Ishikawa (cell line): ENCODE results near the gene TNIP1.

Experiments
- CEBPB ChIP-seq: IDR thresholded peaks from 2 replicates; pipeline ENCODE4 v1.6.1; 2012
- CREB1 ChIP-seq: IDR thresholded peaks from 2 replicates; pipeline ENCODE4 v1.6.1; 2012; ENCODE audit warnings: low read depth
- EGR1 ChIP-seq: IDR thresholded peaks from 2 replicates; pipeline ENCODE4 v1.6.1; 2012
- EP300 ChIP-seq: IDR thresholded peaks from 2 replicates; pipeline ENCODE4 v1.6.1; 2012; ENCODE audit warnings: borderline replicate concordance
- FOXM1 ChIP-seq: IDR thresholded peaks from 2 replicates; pipeline ENCODE4 v1.6.1; 2012; ENCODE audit warnings: low read depth, borderline replicate concordance
- NFIC ChIP-seq: IDR thresholded peaks from 2 replicates; pipeline ENCODE4 v1.6.1; 2012
- RAD21 ChIP-seq: IDR thresholded peaks from 2 replicates; pipeline ENCODE4 v1.6.1; 2012; ENCODE audit warnings: low read depth
- TAF1 ChIP-seq: IDR thresholded peaks from 2 replicates; pipeline ENCODE4 v1.6.1; 2012; ENCODE audit warnings: low read depth, mild to moderate bottlenecking
- TCF12 ChIP-seq: IDR thresholded peaks from 2 replicates; pipeline ENCODE4 v1.6.1; 2012; ENCODE audit warnings: low read depth
- TEAD4 ChIP-seq: IDR thresholded peaks from 2 replicates; pipeline ENCODE4 v1.6.1; 2012
- YY1 ChIP-seq: IDR thresholded peaks from 2 replicates; pipeline ENCODE4 v1.6.1; 2012; ENCODE audit warnings: low read depth
- ZBTB7A ChIP-seq: IDR thresholded peaks from 2 replicates; pipeline ENCODE4 v1.6.1; 2012; ENCODE audit warnings: low read depth
- TF ChIP-seq, protein P1 (sequence below): IDR thresholded peaks from 2 replicates; pipeline ENCODE4 v1.6.1; 2012
- TF ChIP-seq, protein P2 (sequence below): IDR thresholded peaks from 2 replicates; pipeline ENCODE4 v1.6.1; 2012
- TF ChIP-seq, protein P3 (sequence below): IDR thresholded peaks from 2 replicates; pipeline ENCODE4 v1.6.1; 2012; ENCODE audit warnings: low read depth, mild to moderate bottlenecking

The TNIP1 gene

DNA sequence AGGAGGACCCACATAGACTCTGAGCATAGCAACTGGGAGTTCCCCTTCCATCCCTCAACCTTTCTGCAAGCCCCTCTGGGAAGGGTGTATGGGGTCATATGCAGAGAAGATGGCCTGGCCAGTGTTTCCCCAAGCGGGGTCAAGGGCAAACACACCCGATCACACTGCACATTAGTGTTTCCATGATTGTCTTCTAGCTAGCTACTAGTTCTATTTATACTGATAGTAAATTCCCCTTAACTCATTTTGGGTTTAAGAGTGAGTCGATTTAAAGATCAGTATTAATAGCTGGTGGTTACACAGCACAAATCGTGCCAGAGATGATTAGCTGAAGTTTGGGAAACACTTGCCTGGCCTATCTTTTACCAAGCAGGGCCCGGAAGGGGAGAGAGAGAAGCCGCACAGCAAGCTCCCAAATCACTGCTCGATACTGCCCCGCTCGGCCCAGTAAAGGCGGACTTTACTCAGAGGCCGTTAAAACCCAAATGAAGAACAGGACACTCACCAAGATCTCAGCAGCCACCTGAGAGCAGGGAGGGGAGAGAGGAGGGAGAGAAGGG lies 29.4 kb upstream of the TNIP1 start:
- TF ChIP-seq, protein P1, sequence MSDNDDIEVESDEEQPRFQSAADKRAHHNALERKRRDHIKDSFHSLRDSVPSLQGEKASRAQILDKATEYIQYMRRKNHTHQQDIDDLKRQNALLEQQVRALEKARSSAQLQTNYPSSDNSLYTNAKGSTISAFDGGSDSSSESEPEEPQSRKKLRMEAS = no peak
- no peak for TF ChIP-seq EP300
- no peak for TF ChIP-seq TCF12
- no peak for TF ChIP-seq CEBPB
- TF ChIP-seq TEAD4 = no peak
- TF ChIP-seq TAF1 = no peak
- no peak for TF ChIP-seq ZBTB7A
- TF ChIP-seq, protein P2, sequence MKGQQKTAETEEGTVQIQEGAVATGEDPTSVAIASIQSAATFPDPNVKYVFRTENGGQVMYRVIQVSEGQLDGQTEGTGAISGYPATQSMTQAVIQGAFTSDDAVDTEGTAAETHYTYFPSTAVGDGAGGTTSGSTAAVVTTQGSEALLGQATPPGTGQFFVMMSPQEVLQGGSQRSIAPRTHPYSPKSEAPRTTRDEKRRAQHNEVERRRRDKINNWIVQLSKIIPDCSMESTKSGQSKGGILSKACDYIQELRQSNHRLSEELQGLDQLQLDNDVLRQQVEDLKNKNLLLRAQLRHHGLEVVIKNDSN = no peak
- TF ChIP-seq EGR1 = no peak
- no peak for TF ChIP-seq CREB1
- no peak for TF ChIP-seq FOXM1
- TF ChIP-seq, protein P3, sequence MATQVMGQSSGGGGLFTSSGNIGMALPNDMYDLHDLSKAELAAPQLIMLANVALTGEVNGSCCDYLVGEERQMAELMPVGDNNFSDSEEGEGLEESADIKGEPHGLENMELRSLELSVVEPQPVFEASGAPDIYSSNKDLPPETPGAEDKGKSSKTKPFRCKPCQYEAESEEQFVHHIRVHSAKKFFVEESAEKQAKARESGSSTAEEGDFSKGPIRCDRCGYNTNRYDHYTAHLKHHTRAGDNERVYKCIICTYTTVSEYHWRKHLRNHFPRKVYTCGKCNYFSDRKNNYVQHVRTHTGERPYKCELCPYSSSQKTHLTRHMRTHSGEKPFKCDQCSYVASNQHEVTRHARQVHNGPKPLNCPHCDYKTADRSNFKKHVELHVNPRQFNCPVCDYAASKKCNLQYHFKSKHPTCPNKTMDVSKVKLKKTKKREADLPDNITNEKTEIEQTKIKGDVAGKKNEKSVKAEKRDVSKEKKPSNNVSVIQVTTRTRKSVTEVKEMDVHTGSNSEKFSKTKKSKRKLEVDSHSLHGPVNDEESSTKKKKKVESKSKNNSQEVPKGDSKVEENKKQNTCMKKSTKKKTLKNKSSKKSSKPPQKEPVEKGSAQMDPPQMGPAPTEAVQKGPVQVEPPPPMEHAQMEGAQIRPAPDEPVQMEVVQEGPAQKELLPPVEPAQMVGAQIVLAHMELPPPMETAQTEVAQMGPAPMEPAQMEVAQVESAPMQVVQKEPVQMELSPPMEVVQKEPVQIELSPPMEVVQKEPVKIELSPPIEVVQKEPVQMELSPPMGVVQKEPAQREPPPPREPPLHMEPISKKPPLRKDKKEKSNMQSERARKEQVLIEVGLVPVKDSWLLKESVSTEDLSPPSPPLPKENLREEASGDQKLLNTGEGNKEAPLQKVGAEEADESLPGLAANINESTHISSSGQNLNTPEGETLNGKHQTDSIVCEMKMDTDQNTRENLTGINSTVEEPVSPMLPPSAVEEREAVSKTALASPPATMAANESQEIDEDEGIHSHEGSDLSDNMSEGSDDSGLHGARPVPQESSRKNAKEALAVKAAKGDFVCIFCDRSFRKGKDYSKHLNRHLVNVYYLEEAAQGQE = no peak

DNA sequence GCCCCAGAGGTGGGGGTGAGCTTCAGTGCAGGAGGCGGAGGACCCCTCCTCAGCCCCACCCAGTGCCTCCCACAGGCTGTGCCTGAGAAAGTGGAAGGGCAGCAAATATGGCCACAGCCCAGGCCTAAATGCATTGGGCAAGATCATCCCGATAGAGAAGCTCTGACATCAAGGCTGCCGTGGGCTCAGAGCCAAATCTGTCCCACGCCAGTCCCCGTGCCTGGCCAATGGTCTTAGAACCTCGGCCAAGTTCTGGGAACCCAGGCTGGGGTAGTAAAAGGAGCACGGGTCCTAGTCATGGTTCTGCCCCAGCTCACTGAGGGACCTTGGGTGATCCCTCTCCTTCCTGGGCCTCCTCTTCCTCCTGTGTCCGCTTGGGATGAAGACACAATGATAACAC lies 27.7 kb upstream of the TNIP1 start:
- TF ChIP-seq CREB1 (no peak), CEBPB (no peak), FOXM1 (no peak), EP300 (no peak), RAD21 (no peak), YY1 (no peak), TAF1 (no peak), EGR1 (no peak), ZBTB7A (no peak), TEAD4 (no peak), TCF12 (no peak), NFIC (no peak)
- TF ChIP-seq, protein P2 = no peak
- TF ChIP-seq, protein P3 = no peak
- TF ChIP-seq, protein P1 = no peak

DNA sequence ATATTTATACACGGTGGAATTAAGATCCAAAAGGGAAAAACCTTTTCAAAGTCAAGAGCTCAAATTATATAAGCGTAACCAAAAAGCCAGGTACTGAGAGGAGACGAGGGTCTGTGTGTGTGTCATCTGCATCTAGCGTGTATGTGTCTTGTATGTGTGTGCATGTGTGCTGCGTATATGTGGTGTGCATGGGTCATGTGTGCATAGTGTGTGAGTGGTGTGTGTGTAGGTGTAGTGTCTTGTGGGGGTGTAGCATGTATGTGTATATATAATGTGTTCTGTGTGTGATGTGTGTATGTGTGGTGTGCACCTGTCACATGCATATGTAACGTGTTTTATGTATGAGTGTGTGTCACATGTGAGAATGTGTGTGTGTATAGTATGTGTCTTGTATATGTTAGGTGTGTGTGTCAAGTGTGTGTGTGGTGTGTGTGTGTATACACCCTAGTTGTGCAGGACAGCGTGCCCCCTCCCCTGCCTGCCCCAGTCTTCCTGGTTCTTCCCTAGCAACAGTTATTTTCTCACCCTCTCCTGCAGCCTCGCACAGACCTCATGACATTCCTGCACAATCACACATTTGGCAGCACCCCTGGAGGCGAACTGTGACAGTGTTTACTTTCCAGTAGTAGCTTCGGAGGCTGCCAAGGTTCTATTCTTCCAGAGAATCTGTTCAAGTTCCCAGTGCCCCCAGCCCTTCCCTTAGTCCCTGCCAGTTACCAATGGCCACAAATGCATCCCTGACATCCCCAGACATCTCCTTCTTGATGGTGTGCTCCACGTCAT lies 27.1 kb upstream of the TNIP1 start:
- TF ChIP-seq ZBTB7A = no peak
- TF ChIP-seq EP300 = no peak
- TF ChIP-seq CEBPB = no peak
- TF ChIP-seq, protein P2 = no peak
- TF ChIP-seq NFIC = no peak
- no peak for TF ChIP-seq TAF1
- TF ChIP-seq YY1 = no peak
- TF ChIP-seq TEAD4 = no peak

DNA sequence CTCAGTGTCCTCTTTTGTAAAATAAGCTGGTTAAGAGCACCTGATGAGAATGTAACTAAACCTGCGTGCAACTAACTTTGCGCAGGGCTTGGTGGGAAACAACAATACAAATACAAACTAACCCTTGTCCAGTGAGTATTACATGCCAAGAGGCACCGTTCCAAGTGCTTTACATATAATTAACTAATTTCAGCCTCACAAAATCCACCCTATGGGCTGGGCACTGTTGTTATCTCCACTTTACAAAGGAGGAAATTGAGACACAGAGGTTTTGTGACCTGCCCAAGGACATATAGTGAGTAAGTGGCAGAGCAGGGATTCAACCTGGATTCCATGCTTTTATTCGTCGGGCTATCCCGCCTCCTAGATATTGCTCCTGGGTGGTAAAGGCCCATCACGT lies 26.2 kb upstream of the TNIP1 start:
- TF ChIP-seq TCF12 = no peak
- no peak for TF ChIP-seq TAF1
- TF ChIP-seq, protein P2 = no peak
- TF ChIP-seq CREB1 = no peak
- no peak for TF ChIP-seq ZBTB7A
- no peak for TF ChIP-seq CEBPB
- no peak for TF ChIP-seq NFIC
- TF ChIP-seq TEAD4 = no peak
- TF ChIP-seq, protein P1 = no peak
- TF ChIP-seq FOXM1 = no peak
- no peak for TF ChIP-seq RAD21
- TF ChIP-seq YY1 = no peak
